ENCODE measurements around the gene EGFL8. TPM values are rescaled to one million over a fixed set of nuclear protein-coding genes. Genes with fewer than 3 reads are reported as not detected.
A peak's percentile ranks its signal among the peaks of the same experiment; 100 is the strongest.
"Not testable (repeated sequence)": the region's sequence is repeated elsewhere in the genome, so short reads cannot be mapped to it uniquely, and the experiment has no call there.

Gene EGFL8
- total RNA-seq, 3 donors from 2014 or later: 6.4 to 9.6 (median 9.1) TPM

DNA sequence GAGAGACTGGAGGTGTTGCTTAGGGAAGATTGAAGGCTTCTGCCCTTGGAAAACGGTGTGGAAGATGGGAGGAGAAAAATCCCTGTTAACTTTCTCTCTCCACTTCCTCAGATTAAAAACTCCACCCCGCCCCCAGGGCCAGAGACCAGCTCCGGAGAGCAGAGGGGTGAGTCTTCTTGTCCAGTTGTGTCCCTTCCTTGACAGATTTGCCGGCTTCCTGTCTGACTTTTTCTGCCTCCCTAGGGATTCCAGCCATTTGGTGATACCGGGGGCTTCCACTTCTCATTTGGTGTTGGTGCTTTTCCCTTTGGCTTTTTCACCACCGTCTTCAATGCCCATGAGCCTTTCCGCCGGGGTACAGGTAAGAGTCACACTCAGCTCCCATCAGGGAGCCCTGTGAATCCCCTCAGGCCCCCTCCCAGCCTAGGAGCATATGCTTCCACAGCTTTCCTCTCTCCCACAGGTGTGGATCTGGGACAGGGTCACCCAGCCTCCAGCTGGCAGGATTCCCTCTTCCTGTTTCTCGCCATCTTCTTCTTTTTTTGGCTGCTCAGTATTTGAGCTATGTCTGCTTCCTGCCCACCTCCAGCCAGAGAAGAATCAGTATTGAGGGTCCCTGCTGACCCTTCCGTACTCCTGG, 15.5 kb downstream of the EGFL8 start:
- no peak for DNase-seq

DNA sequence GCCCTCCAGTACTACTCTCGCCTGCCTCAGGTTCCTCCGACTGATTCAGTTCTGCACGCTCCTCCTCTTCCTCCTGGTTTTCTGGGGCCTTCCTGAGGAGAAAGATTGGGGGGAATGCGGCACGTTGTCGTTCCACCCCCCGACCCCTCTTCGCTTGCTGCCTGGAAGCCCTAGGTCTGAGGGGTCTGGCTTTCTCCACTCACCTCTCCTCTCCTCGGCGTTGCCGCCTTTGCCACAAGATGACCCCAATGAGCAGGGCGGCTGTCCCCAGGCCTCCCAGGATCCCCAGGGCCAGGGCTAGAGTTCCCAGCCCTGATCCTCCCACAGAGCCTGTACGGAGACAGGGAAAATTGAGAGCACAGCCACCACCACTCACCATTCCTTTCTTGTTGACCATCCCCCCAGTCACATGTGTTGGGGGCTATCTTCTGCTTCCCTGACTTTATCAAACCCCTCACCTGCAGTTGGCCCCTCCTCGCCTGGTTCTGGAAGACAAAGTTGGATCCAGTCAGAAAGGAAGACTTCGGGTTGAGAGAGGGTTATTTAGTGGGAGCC, 16.8 kb downstream of the EGFL8 start:
- peaks cover 21% of the 10 kb centered on the region for H3K36me3 Mint-ChIP-seq (ENCODE audit: insufficient read depth)
- no peak overlapping the region for H3K4me3 Mint-ChIP-seq
- no peak for DNase-seq
- H3K27me3 Mint-ChIP-seq (ENCODE audit: low read depth): no peaks in the 10 kb centered on the region
- ATAC-seq: no peak
- peaks cover 64% of the 10 kb centered on the region for H3K4me1 Mint-ChIP-seq (ENCODE audit: low read depth)
- no peaks in the 10 kb centered on the region for H3K9me3 Mint-ChIP-seq

More for the DNA sequence above, 15.5 kb downstream of the EGFL8 start:
- Mint-ChIP-seq H3K4me3 (peak overlapping the region; percentile 92), H3K36me3 (ENCODE audit: insufficient read depth) (peaks cover 15% of the 10 kb centered on the region), H3K27me3 (ENCODE audit: low read depth) (no peaks in the 10 kb centered on the region), H3K4me1 (ENCODE audit: low read depth) (peaks cover 62% of the 10 kb centered on the region), H3K9me3 (no peaks in the 10 kb centered on the region)
- ATAC-seq: no peak

DNA sequence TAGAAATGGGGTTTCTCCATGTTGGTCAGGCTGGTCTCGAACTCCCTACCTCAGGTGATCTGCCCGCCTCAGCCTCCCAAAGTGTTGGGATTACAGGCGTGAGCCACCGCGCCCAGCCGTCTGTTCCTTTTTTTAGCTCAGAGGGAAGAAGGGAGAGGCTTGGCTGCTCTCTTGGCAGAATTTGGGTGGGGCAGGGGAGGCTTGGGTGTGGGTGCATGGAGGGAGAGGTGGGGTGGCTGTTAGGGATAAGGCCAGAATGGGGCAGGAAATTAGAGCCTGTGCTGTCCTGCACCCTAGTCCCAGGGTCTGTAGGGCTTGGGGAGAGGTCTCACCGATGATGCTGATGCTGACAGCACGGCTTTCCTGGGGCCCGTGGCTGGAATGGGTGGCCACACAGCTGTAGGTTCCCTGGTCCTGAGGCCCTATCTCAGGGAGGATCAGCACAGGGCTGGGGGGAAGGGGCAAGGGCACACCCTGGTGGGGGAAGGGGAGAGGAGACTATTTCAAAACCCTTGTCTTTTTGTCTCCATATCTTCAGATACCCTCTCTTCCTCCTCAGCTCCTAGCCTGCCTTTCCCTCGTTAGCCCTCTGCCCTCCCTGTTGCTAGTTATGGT, 17.6 kb downstream of the EGFL8 start:
- no peaks in the 10 kb centered on the region for H3K27me3 Mint-ChIP-seq (ENCODE audit: low read depth)
- no peaks in the 10 kb centered on the region for H3K9me3 Mint-ChIP-seq
- ATAC-seq: no peak
- H3K36me3 Mint-ChIP-seq (ENCODE audit: insufficient read depth): peaks cover 25% of the 10 kb centered on the region
- H3K4me3 Mint-ChIP-seq: no peak overlapping the region
- no peak for DNase-seq
- H3K4me1 Mint-ChIP-seq (ENCODE audit: low read depth): peaks cover 64% of the 10 kb centered on the region

DNA sequence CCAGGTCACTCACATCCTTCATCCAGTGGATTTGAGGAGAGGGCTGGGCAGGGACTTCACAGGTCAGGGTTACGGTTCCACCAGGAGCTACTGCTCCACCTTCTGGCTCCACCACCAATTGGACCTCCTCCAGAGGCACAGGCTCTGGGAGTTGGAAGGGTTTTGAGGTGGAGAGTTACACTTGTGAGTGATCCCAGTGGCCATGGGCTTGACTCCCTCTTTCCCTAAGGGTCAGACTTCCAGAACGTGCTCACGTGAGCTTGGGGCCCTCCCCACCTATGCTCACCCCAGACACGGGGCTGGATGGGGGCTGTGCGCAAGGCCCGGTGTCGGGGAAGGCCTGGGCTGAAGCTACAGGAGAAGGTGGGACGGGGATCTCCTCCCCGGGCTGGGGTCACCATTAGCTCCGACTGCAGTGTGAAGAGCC, 18.2 kb downstream of the EGFL8 start:
- ATAC-seq (no peak), DNase-seq (no peak)
- Mint-ChIP-seq H3K4me3 (no peak overlapping the region), H3K36me3 (ENCODE audit: insufficient read depth) (peaks cover 29% of the 10 kb centered on the region), H3K9me3 (no peaks in the 10 kb centered on the region), H3K27me3 (ENCODE audit: low read depth) (no peaks in the 10 kb centered on the region), H3K4me1 (ENCODE audit: low read depth) (peaks cover 65% of the 10 kb centered on the region)

DNA sequence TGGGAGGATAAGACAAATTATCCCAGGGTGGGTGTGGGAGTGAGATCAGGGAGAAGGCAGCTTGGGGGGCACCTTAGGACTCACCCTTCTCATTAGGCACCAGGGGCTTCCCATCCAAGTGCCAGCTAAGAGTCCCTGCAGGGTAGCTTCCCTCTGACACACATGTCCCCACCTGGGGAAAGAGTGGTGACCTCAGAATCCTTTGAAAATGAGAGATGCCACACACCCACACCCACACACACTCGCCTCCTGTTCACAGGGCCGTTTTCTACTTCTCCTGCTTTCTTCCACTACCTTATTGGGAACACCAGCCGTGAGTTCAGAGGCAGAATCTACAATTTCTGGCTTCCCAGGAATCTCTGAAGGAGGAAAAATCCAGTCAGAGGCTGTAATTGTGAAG, 18.6 kb downstream of the EGFL8 start:
- Mint-ChIP-seq H3K4me3 (no peak overlapping the region), H3K36me3 (ENCODE audit: insufficient read depth) (peaks cover 31% of the 10 kb centered on the region), H3K4me1 (ENCODE audit: low read depth) (peaks cover 68% of the 10 kb centered on the region), H3K9me3 (no peaks in the 10 kb centered on the region), H3K27me3 (ENCODE audit: low read depth) (no peaks in the 10 kb centered on the region)
- no peak for DNase-seq
- ATAC-seq: no peak

DNA sequence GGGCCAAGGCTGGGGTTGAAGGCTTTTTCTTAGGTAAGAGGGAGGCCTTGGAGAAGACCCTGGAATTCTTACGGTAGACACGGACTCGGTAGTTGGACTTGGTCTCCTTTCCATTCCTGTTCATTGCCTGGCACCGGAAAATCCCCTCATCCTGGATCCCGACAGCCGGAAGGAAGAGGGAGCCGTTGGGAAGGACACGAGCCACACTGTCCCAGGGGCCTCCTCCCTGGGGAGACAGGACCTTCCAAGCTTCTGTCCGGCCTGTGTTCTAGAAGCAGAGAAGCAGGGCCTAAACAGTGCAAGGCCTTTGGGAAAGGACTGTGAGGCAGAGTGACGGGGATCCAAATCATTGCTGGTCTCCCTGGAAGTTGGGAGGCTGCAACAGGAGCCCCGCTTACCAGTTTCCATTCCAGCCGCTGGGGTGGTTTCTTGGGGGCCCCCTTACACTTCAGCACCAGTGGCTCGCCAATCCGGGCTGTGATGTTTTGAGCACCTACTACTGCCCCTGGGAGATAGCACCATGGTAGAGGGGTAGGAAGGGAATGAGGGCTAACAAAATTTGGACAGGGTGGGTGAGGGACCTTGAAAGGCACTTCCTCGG, 19.2 kb downstream of the EGFL8 start:
- Mint-ChIP-seq H3K4me3 (no peak overlapping the region), H3K9me3 (no peaks in the 10 kb centered on the region), H3K27me3 (ENCODE audit: low read depth) (no peaks in the 10 kb centered on the region), H3K36me3 (ENCODE audit: insufficient read depth) (peaks cover 31% of the 10 kb centered on the region), H3K4me1 (ENCODE audit: low read depth) (peaks cover 72% of the 10 kb centered on the region)
- DNase-seq (no peak), ATAC-seq (no peak)

DNA sequence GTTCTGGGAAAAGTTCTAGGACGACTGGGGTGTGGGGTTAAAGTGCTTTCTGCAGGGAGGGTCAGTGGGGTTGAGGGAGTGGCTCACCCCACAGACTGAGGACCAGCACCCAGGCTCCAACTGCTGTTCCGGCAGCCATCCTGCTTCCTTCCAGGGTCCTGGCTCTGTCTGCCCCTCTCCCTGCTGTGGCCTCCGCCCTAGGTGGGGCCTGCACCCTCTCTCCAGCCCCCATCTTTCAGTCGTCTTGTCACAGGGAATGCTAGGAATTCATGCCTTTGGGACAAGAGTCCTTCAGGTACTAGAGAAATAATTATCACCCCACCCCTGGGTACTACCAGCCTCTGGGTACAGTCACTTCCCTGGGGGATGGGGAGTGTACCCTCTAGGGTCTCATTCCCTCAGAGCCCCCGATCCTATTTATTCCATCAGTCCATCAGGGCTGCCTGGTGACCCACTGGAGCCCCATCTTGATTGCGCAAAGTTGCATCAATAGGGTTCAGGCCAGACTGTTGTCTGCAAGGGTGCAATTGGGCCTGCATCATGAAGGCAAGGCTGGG, 19.8 kb downstream of the EGFL8 start, which contains the start of gene AGER:
AGER (minus strand) TSS at position 170 of the 557 bp plus-strand sequence; CDS start at position 139, 31 bp downstream.
- peaks cover 72% of the 10 kb centered on the region for H3K4me1 Mint-ChIP-seq (ENCODE audit: low read depth)
- peaks cover 34% of the 10 kb centered on the region for H3K36me3 Mint-ChIP-seq (ENCODE audit: insufficient read depth)
- DNase-seq (no peak), ATAC-seq (no peak)
- H3K9me3 Mint-ChIP-seq: no peaks in the 10 kb centered on the region
- no peak within 1 kb of the TSS for H3K4me3 Mint-ChIP-seq
- H3K27me3 Mint-ChIP-seq (ENCODE audit: low read depth): no peaks in the 10 kb centered on the region

DNA sequence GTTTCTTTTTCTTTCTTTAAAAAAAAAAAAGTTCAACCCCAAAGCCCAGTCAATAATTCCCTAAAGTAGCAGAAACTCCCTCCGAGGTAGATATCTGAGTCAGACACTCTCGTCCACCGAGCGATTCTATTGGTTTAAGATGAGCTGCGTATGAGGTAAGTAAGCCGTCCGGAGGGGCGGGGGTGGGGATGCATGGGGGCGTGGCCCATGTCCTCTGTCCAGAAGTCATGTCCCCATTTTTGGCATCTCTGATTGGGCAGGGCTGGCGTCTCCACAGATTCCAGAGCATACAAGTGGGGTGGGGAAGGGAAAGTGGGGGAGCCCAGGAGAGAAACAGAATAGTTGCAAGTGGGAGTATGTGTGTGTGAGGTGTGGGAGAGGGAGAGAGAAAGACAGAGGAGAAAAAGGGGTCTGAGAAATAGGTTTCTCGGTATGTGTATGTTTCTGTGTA, 21.3 kb downstream of the EGFL8 start:
- Mint-ChIP-seq H3K4me3 (peak overlapping the region; percentile 62), H3K4me1 (ENCODE audit: low read depth) (peaks cover 61% of the 10 kb centered on the region), H3K36me3 (ENCODE audit: insufficient read depth) (peaks cover 26% of the 10 kb centered on the region)
- ATAC-seq (peak; percentile 56 to 65), DNase-seq (peak; percentile 48)
- H3K27me3 Mint-ChIP-seq (ENCODE audit: low read depth); H3K9me3 Mint-ChIP-seq: not testable (repeated sequence)

DNA sequence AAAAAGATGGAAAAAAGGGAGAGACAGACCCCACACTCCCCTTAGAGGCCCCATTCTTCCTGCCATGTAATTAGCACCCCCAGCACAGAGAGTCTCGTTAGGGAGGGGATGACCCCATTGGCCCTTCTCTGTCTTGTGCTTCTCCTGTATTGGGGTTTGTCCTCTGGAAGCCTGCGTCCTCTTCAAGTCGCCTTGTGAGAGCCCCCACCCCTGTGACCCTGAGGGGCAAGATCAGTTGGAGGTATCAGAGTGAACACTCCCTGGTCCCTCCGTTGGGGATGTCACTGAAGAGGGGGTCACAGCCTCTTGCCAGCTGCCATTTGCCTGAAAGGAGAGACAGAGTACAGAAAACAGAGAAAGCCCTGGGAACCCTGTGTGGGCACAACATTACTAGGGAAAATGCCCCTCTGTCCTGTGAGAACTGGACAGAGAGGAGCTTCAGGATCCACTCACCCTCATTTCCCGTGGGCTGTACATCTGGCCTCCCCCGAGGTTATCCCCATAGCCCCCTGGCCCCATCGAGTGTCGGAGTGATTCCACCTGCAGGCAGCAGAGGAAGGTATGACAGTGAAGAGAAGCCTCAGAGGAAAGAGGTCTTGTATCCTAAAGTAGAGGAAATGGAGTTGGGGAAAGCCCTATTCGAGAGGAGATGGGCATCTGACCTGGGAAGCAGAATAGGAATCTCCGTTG, 21.9 kb downstream of the EGFL8 start:
- H3K27me3 Mint-ChIP-seq (ENCODE audit: low read depth); H3K9me3 Mint-ChIP-seq; DNase-seq: not testable (repeated sequence)
- Mint-ChIP-seq H3K36me3 (ENCODE audit: insufficient read depth) (peaks cover 21% of the 10 kb centered on the region), H3K4me3 (peak overlapping the region; percentile 62), H3K4me1 (ENCODE audit: low read depth) (peaks cover 59% of the 10 kb centered on the region)
- peak in 1 of 2 donors; percentile 5 for ATAC-seq

DNA sequence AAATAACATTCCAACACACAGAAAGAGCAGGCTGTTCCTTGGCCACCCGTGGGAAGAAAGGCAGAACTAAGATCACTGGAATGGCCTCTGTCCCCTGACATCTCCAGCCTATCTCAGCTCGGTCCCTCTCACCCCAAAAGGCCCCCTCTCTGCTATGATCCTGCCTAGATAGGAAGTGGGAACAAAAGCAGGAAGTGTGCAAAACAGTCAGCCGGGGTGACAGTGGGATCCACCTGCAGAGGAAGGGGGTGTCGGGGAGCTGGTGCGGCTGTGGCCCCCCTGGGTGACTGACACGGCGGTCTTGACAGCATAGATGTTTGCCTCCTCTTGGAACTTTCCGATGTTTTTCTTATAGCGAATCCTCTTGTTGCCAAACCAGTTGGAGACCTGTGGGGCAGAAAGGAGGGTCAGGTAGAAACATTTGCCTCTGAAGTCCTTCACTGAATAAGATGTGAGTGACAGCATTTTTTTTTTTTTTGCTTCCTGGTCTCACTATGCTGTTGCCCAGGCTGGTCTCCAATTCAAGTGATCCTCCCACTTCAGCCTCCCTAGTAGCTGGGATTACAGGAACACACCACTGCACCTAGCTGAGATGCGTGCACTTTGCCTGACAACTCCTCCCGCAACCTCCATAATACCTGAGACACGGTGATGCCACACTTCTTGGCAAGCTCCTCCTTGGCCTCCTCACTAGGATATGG, 22.8 kb downstream of the EGFL8 start:
- DNase-seq (no peak), ATAC-seq (no peak)
- Mint-ChIP-seq H3K4me1 (ENCODE audit: low read depth) (peaks cover 62% of the 10 kb centered on the region), H3K27me3 (ENCODE audit: low read depth) (no peaks in the 10 kb centered on the region), H3K36me3 (ENCODE audit: insufficient read depth) (peaks cover 21% of the 10 kb centered on the region), H3K9me3 (no peaks in the 10 kb centered on the region), H3K4me3 (peak overlapping the region; percentile 17)

DNA sequence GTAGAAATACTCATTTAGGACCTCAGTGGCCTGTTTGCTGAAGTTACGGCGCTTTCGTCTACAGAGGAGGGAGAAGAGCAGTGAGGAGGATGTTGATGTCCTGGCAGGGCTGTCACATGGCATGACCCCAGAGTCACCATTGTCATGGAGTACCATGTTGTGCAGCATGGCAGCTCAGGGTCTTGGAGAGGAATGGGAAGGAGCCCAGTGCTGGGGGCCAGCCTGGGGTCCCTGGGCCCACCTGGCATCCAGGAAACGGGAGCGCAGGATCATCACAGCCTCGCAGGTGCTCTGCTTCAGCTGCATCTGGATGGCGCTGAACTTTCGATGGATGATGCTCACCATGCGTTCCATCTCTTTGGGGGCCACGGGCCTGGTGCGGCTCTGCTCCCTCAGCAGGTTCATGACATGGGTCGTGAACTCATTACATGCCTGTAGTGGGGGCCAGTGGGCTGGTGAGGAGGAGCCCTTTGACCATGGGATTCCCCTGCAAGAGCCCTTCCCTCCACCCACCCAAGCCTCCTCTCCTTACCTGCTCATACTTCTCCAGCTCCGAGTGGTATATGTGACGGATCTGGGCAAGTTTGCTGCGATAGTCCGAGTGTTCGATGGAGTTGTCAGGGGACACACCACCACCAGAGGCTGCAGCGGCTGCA, 23.5 kb downstream of the EGFL8 start:
- H3K4me3 Mint-ChIP-seq: peak overlapping the region; percentile 88
- not testable (repeated sequence) for H3K9me3 Mint-ChIP-seq; DNase-seq; ATAC-seq; H3K27me3 Mint-ChIP-seq (ENCODE audit: low read depth)
- H3K36me3 Mint-ChIP-seq (ENCODE audit: insufficient read depth): peaks cover 19% of the 10 kb centered on the region
- peaks cover 62% of the 10 kb centered on the region for H3K4me1 Mint-ChIP-seq (ENCODE audit: low read depth)

DNA sequence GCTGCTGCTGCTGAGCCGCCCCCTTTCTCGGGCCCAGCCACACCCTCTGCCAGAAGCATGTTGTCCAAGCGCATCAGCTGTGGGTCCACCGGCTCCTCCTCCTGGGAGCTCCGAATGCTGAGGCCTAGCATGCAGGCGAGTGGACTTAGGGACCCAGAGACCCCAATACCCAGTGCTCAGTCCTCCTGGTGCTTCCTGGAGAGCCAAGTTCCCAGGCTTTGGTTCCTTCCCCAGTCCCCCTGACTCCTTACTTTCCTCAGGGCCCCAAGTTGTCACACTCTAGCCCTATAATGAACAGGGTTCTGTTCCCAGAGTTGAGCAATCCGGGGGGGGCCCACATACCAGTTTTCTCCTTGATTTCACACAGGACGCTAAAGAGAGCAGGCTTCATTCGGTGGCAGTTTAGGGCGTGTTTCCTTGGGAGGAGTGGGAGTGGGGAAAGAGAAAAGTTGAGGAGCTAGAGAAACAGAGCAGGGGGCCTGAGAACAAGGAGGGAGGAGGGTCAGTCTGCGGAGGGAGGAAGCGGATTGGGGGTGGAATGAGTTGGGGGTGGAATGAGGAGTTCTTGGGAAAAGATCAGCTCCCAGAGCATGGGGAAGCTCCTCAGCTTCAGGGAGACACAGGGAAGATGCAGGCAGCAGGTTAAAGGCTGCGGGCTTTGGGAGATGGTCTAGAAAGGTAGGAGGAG, 24.1 kb downstream of the EGFL8 start:
- H3K36me3 Mint-ChIP-seq (ENCODE audit: insufficient read depth): peaks cover 19% of the 10 kb centered on the region
- H3K4me1 Mint-ChIP-seq (ENCODE audit: low read depth): peaks cover 65% of the 10 kb centered on the region
- H3K9me3 Mint-ChIP-seq: no peaks in the 10 kb centered on the region
- DNase-seq (no peak), ATAC-seq (no peak)
- H3K27me3 Mint-ChIP-seq (ENCODE audit: low read depth): no peaks in the 10 kb centered on the region
- H3K4me3 Mint-ChIP-seq: peak overlapping the region; percentile 88
